CD14-positive monocyte (primary cell): Measurements from ENCODE around the gene CMTM8. TPM values are rescaled to one million over a fixed set of nuclear protein-coding genes. Genes with fewer than 3 reads are reported as not detected.

Experiments used
- DNase-seq, 3 donors: peaks; one replicate each; pipeline ENCODE4 v3.0.0-alpha.2; 2011 to 2022
- H2AFZ ChIP-seq: 2 replicates; pipeline ENCODE4 v1.6.0; 2012; ENCODE audit warnings: mild to moderate bottlenecking, low read depth, low read length, inconsistent platforms; ENCODE audit not compliant: insufficient read depth, poor library complexity, severe bottlenecking
- H3K27ac ChIP-seq, 2 donors: 1 replicate in 1 of 2; 2 replicates in 1 of 2; pipeline ENCODE4 v1.5.1; 2012 to 2013; ENCODE audit warnings: low read length in 2 of 2, control low read depth in 1 of 2, inconsistent platforms in 1 of 2, low read depth in 1 of 2, mild to moderate bottlenecking in 1 of 2
- H3K27me3 ChIP-seq, 2 donors: one replicate each; pipeline versions ENCODE4 v1.6.0 to v1.6.1; 2011 to 2013; ENCODE audit warnings: low read length in 2 of 2; ENCODE audit not compliant: control insufficient read depth in 2 of 2, insufficient read depth in 2 of 2
- H3K36me3 ChIP-seq, 2 donors: replicated peaks in 1 of 2; 1 replicate in 1 of 2; 2 replicates in 1 of 2; pipeline versions ENCODE4 v1.5.1 to v1.6.1; 2012 to 2013; ENCODE audit warnings: low read length in 2 of 2, control low read depth in 1 of 2, inconsistent platforms in 1 of 2, mild to moderate bottlenecking in 1 of 2; ENCODE audit not compliant: insufficient read depth in 2 of 2, control insufficient read depth in 1 of 2
- H3K4me1 ChIP-seq, 2 donors: 1 replicate in 1 of 2; 2 replicates in 1 of 2; pipeline versions ENCODE4 v1.5.1 to v1.6.1; 2012 to 2013; ENCODE audit warnings: low read length in 2 of 2, control low read depth in 1 of 2, inconsistent platforms in 1 of 2, mild to moderate bottlenecking in 1 of 2, moderate library complexity in 1 of 2; ENCODE audit not compliant: insufficient read depth in 2 of 2, control insufficient read depth in 1 of 2
- H3K4me2 ChIP-seq: replicated peaks from 2 replicates; pipeline ENCODE3; 2012; ENCODE audit warnings: low read length, moderate library complexity, mild to moderate bottlenecking; ENCODE audit not compliant: poor library complexity, severe bottlenecking; ENCODE audit errors: extremely low read depth
- H3K4me3 ChIP-seq, 3 experiments: fragments of 200-600 bp in 1 of 3; sonication (generic) in 1 of 3; replicated peaks in 1 of 3; 1 replicate in 2 of 3; 2 replicates in 1 of 3; pipeline ENCODE4 v1.5.1; 2011 to 2013; ENCODE audit warnings: low read length in 3 of 3, mild to moderate bottlenecking in 3 of 3, control low read depth in 2 of 3, low read depth in 2 of 3, inconsistent platforms in 1 of 3, moderate library complexity in 1 of 3
- H3K79me2 ChIP-seq: 2 replicates; pipeline ENCODE4 v1.6.0; 2012; ENCODE audit warnings: mild to moderate bottlenecking, control low read depth, inconsistent platforms, low read length, moderate library complexity; ENCODE audit not compliant: insufficient read depth
- H3K9ac ChIP-seq: 2 replicates; pipeline ENCODE4 v1.6.0; 2017; ENCODE audit warnings: low read length, mild to moderate bottlenecking; ENCODE audit not compliant: insufficient read depth, poor library complexity, severe bottlenecking
- H3K9me3 ChIP-seq, 2 donors: replicated peaks in 1 of 2; 1 replicate in 1 of 2; 2 replicates in 1 of 2; pipeline versions ENCODE4 v1.5.1 to v1.6.1; 2012 to 2013; ENCODE audit warnings: low read length in 2 of 2, control low read depth in 1 of 2; ENCODE audit not compliant: control insufficient read depth in 1 of 2, insufficient read depth in 1 of 2
- H4K20me1 ChIP-seq: 2 replicates; pipeline ENCODE4 v1.6.0; 2012; ENCODE audit warnings: mild to moderate bottlenecking, low read length, control low read depth, moderate library complexity; ENCODE audit not compliant: insufficient read depth
- H3K27ac Mint-ChIP-seq, 7 donors: one replicate each; pipeline ENCODE4 v1.8.0; 2020; ENCODE audit warnings: mild to moderate bottlenecking in 7 of 7, mixed read lengths in 7 of 7, moderate library complexity in 6 of 7, inconsistent platforms in 2 of 7
- H3K27me3 Mint-ChIP-seq, 3 donors: one replicate each; pipeline ENCODE4 v1.8.0; 2021 to 2022; ENCODE audit warnings: low read depth in 3 of 3, mild to moderate bottlenecking in 3 of 3, mixed read lengths in 3 of 3, moderate library complexity in 3 of 3, inconsistent platforms in 1 of 3
- H3K36me3 Mint-ChIP-seq, 2 donors: one replicate each; pipeline ENCODE4 v1.8.0; 2020; ENCODE audit warnings: mixed read lengths in 2 of 2, inconsistent platforms in 1 of 2, mild to moderate bottlenecking in 1 of 2
- H3K4me1 Mint-ChIP-seq: one replicate; pipeline ENCODE4 v1.8.0; 2020; ENCODE audit warnings: mild to moderate bottlenecking, mixed read lengths
- H3K4me3 Mint-ChIP-seq, 2 donors: one replicate each; pipeline ENCODE4 v1.8.0; 2020; ENCODE audit warnings: mild to moderate bottlenecking in 2 of 2, mixed read lengths in 2 of 2, moderate library complexity in 1 of 2
- H3K9me3 Mint-ChIP-seq, 7 donors: one replicate each; pipeline ENCODE4 v1.8.0; 2020 to 2022; ENCODE audit warnings: mixed read lengths in 7 of 7, mild to moderate bottlenecking in 6 of 7, moderate library complexity in 6 of 7, inconsistent platforms in 2 of 7
- CTCF ChIP-seq: fragments of 200-600 bp; IDR thresholded peaks from one replicate; pipeline ENCODE4 v1.8.0; 2022; ENCODE audit warnings: antibody characterized with exemption, mild to moderate bottlenecking
- WGBS: methylation state at CpG from one replicate; pipeline ENCODE4 v1.1.5; 2013; ENCODE audit warnings: missing lambda C conversion rate; ENCODE audit not compliant: insufficient coverage; 5-methylcytosine and 5-hydroxymethylcytosine counted together
- intact Hi-C, 2 donors: fragments of 100-400 bp; cut with micrococcal nuclease; formaldehyde crosslinking; loops; one replicate each; pipeline versions ENCODE4 v1.15.0 to v1.15.1; 2023
- polyA plus RNA-seq, 3 donors: library from polyadenylated mRNA; depleted of rRNA in 1 of 3; unstranded in 2 of 3; stranded (reverse) in 1 of 3; fragments of 300-500 nt in 2 of 3; fragments of >200 nt in 1 of 3; fragmentation: Illumina TruSeq in 2 of 3; gene quantifications; 1 replicate in 2 of 3; 2 replicates in 1 of 3; pipeline ENCODE4 v1.2.3, GENCODE V29; 2012 to 2021

Gene CMTM8
- polyA plus RNA-seq, 3 donors, result 0.46 to 2.5 (median 0.94) TPM

GRCh38 chr3:32284443-32285212, 46.1 kb downstream of the CMTM8 start:
- H3K79me2 ChIP-seq, result no peaks in the 10 kb centered on the region
- no peaks in the 10 kb centered on the region for H3K9me3 ChIP-seq
- no peaks in the 10 kb centered on the region for H3K36me3 ChIP-seq
- H4K20me1 ChIP-seq, result no peaks in the 10 kb centered on the region
- Mint-ChIP-seq H3K4me3 (no peak overlapping the region), H3K36me3 (no peaks in the 10 kb centered on the region), H3K27ac (no peak overlapping the region), H3K9me3 (peaks cover 0 to 2% (median 0%) of the 10 kb centered on the region in 7 donors), H3K4me1 (peaks cover 3% of the 10 kb centered on the region), H3K27me3 (peaks cover 0 to 1% (median 0%) of the 10 kb centered on the region in 3 donors)
- no peak overlapping the region for H3K9ac ChIP-seq
- H2AFZ ChIP-seq, result no peak overlapping the region
- no peak for TF ChIP-seq CTCF
- H3K27ac ChIP-seq, result no peak overlapping the region
- WGBS, result 80% methylated on average over 4 of the region's 6 CpGs
- intact Hi-C loops, result no loop called here
- H3K27me3 ChIP-seq, result no peaks in the 10 kb centered on the region
- no peak overlapping the region for H3K4me3 ChIP-seq
- H3K4me1 ChIP-seq, result no peaks in the 10 kb centered on the region
- H3K4me2 ChIP-seq, result no peak overlapping the region
- no peak for DNase-seq

GRCh38 chr3:32285891-32286290, 47.4 kb downstream of the CMTM8 start:
- no peaks in the 10 kb centered on the region for H3K36me3 Mint-ChIP-seq
- no peak for DNase-seq
- no peaks in the 10 kb centered on the region for H3K9me3 Mint-ChIP-seq
- no peak overlapping the region for H3K27ac ChIP-seq
- H4K20me1 ChIP-seq, result no peaks in the 10 kb centered on the region
- no peak overlapping the region for H3K4me3 Mint-ChIP-seq
- no peak overlapping the region for H3K4me3 ChIP-seq
- WGBS, result 67% methylated on average over 5 of the region's 8 CpGs
- H3K36me3 ChIP-seq, result no peaks in the 10 kb centered on the region
- H3K9me3 ChIP-seq, result no peaks in the 10 kb centered on the region
- TF ChIP-seq CTCF, result no peak
- intact Hi-C loops, result no loop called here
- no peaks in the 10 kb centered on the region for H3K79me2 ChIP-seq
- no peak overlapping the region for H3K27ac Mint-ChIP-seq
- H2AFZ ChIP-seq, result no peak overlapping the region
- H3K27me3 Mint-ChIP-seq, result peaks cover 0 to 1% (median 0%) of the 10 kb centered on the region in 3 donors
- no peaks in the 10 kb centered on the region for H3K27me3 ChIP-seq
- no peak overlapping the region for H3K9ac ChIP-seq
- no peak overlapping the region for H3K4me2 ChIP-seq
- H3K4me1 ChIP-seq, result no peaks in the 10 kb centered on the region
- peaks cover 3% of the 10 kb centered on the region for H3K4me1 Mint-ChIP-seq
